Measurements from ENCODE around the gene ANKRD63. TPM values are rescaled to one million over a fixed set of nuclear protein-coding genes. Genes with fewer than 3 reads are reported as not detected.

Gene ANKRD63
- total and polyA plus RNA-seq, 7 donors: not detected

GRCh38 chr15:40298216-40298935, 15.5 kb upstream of the ANKRD63 start:
- no peak for TF ChIP-seq CTCF (IDR thresholded peaks at IDR 0.05)
- H3K9me3 ChIP-seq: peaks cover 4% of the 10 kb centered on the region
- DNase-seq (no peak), ATAC-seq (no peak)
- H3K4me1 ChIP-seq: no peaks in the 10 kb centered on the region
- no peaks in the 10 kb centered on the region for H3K27me3 ChIP-seq (ENCODE audit: insufficient read depth in 3 of 3, low read length in 2 of 3)
- 82 to 92% (median 83%) methylated on average over 17 of the region's 17 CpGs for WGBS, 3 donors
- intact Hi-C loops (cut with DNase I): no loop called here
- no peak overlapping the region for H3K27ac ChIP-seq
- no peaks in the 10 kb centered on the region for H3K36me3 ChIP-seq (ENCODE audit: insufficient read depth in 1 of 2, low read depth in 1 of 2)
- H3K4me3 ChIP-seq: no peak overlapping the region

DNA sequence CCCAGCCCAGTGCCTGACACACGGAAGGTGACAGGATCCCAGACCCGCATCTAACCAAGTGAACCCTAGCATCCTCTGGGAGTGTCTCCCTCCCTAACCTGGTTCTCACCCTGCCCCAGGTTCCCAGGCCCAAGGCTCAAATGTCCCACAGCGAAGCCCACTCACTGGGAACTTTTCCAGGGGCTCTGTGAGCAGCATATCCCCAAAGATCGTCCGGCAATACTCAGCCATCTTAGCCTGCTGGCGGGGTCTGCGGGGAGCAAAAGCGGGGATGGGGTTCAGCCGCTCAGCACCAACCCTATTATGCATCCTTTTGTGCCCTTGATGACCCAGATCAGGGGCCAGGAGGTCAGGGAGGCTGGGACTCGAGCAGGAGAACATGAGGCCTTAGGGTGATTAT, 14.5 kb upstream of the ANKRD63 start:
- H3K4me1 ChIP-seq: no peaks in the 10 kb centered on the region
- no peak for DNase-seq
- no peak overlapping the region for H3K4me3 ChIP-seq
- peaks cover 4% of the 10 kb centered on the region for H3K9me3 ChIP-seq
- no peaks in the 10 kb centered on the region for H3K27me3 ChIP-seq (ENCODE audit: insufficient read depth in 3 of 3, low read length in 2 of 3)
- 91 to 93% (median 92%) methylated on average over 10 of the region's 10 CpGs for WGBS, 3 donors
- H3K27ac ChIP-seq: no peak overlapping the region
- TF ChIP-seq CTCF (IDR thresholded peaks at IDR 0.05): no peak
- H3K36me3 ChIP-seq (ENCODE audit: insufficient read depth in 1 of 2, low read depth in 1 of 2): no peaks in the 10 kb centered on the region
- no peak for ATAC-seq
- intact Hi-C loops (cut with DNase I): no loop called here

- Histone ChIP-seq H3K27ac (no peak overlapping the region), H3K9me3 (peaks cover 4% of the 10 kb centered on the region), H3K36me3 (ENCODE audit: insufficient read depth in 1 of 2, low read depth in 1 of 2) (no peaks in the 10 kb centered on the region), H3K4me3 (no peak overlapping the region), H3K27me3 (ENCODE audit: insufficient read depth in 3 of 3, low read length in 2 of 3) (no peaks in the 10 kb centered on the region), H3K4me1 (no peaks in the 10 kb centered on the region)
- 87 to 93% (median 93%) methylated on average over 5 of the region's 5 CpGs for WGBS, 3 donors
- DNase-seq (peak in 1 of 2 donors; percentile 34), ATAC-seq (no peak)
- intact Hi-C loops (cut with DNase I): no loop called here
- TF ChIP-seq CTCF (IDR thresholded peaks at IDR 0.05): no peak
Observed at GRCh38 chr15:40296561-40297230, 13.8 kb upstream of the ANKRD63 start.

- 49 to 60% (median 53%) methylated on average over 11 to 12 of the region's 12 CpGs for WGBS, 3 donors
- no peaks in the 10 kb centered on the region for H3K27me3 ChIP-seq (ENCODE audit: insufficient read depth in 3 of 3, low read length in 2 of 3)
- DNase-seq: peak in 1 of 2 donors; percentile 52
- no peaks in the 10 kb centered on the region for H3K36me3 ChIP-seq (ENCODE audit: insufficient read depth in 1 of 2, low read depth in 1 of 2)
- no peak overlapping the region for H3K27ac ChIP-seq
- ATAC-seq: peak in 1 of 4 donors; percentile 48
- H3K4me3 ChIP-seq: no peak overlapping the region
- peaks cover 4% of the 10 kb centered on the region for H3K9me3 ChIP-seq
- no peak for TF ChIP-seq CTCF (IDR thresholded peaks at IDR 0.05)
- intact Hi-C loops (cut with DNase I): no loop called here
- H3K4me1 ChIP-seq: peaks cover 5% of the 10 kb centered on the region
Observed at GRCh38 chr15:40295877-40296560, 13.2 kb upstream of the ANKRD63 start.
